Natural killer cell treated with Interleukin-12 subunit alpha and Interleukin-12 subunit beta and Interleukin-15 and Interleukin-18, amount 100 ng/mL, for 72 hours (primary cell): ENCODE measurements around the gene YPEL2. TPM values are rescaled to one million over a fixed set of nuclear protein-coding genes. Genes with fewer than 3 reads are reported as not detected.
A peak's percentile ranks its signal among the peaks of the same experiment; 100 is the strongest.
"Not testable (repeated sequence)": the region's sequence is repeated elsewhere in the genome, so short reads cannot be mapped to it uniquely, and the experiment has no call there.

Experiments used
- ATAC-seq, 2 donors: fragments of 150-1000 bp; cut with Tn5 transposase in 1 of 2; sonication (Bioruptor Pico), chemical (Tn5 transposase) in 1 of 2; 2 replicates each; pipeline ENCODE4 v1.10.0; 2021
- DNase-seq: peaks from one replicate; pipeline ENCODE4 v3.0.0; 2022; ENCODE audit warnings: low spot score
- H3K27ac Mint-ChIP-seq, 2 donors: 1 replicate in 1 of 2; 2 replicates in 1 of 2; pipeline ENCODE4 v1.8.0; 2022; ENCODE audit warnings: mixed read lengths in 2 of 2, mild to moderate bottlenecking in 1 of 2, moderate library complexity in 1 of 2
- H3K27me3 Mint-ChIP-seq, 2 donors: 1 replicate in 1 of 2; 2 replicates in 1 of 2; pipeline ENCODE4 v1.8.0; 2022; ENCODE audit warnings: mixed read lengths in 2 of 2
- H3K36me3 Mint-ChIP-seq: one replicate; pipeline ENCODE4 v1.8.0; 2022; ENCODE audit warnings: mixed read lengths
- H3K4me1 Mint-ChIP-seq, 2 donors: 1 replicate in 1 of 2; 2 replicates in 1 of 2; pipeline ENCODE4 v1.8.0; 2022; ENCODE audit warnings: low read depth in 2 of 2, mixed read lengths in 2 of 2, mild to moderate bottlenecking in 1 of 2
- H3K4me3 Mint-ChIP-seq: one replicate; pipeline ENCODE4 v1.8.0; 2022; ENCODE audit warnings: mixed read lengths
- H3K9me3 Mint-ChIP-seq: 2 replicates; pipeline ENCODE4 v1.8.0; 2022; ENCODE audit warnings: mixed read lengths
- total RNA-seq, 2 donors: library from RNA; stranded (reverse); gene quantifications; one replicate each; pipeline ENCODE4 v1.2.3, GENCODE V29; 2022

The YPEL2 gene
- total RNA-seq, 2 donors from 2014 or later, result 3.1 to 5.4 TPM

- DNase-seq, result no peak
- Mint-ChIP-seq H3K27me3 (no peaks in the 10 kb centered on the region), H3K4me1 (no peaks in the 10 kb centered on the region), H3K36me3 (no peaks in the 10 kb centered on the region), H3K4me3 (no peak overlapping the region), H3K9me3 (no peaks in the 10 kb centered on the region), H3K27ac (no peak overlapping the region)
- ATAC-seq, result no peak
Measured at GRCh38 chr17:59402760-59403159, 71.3 kb downstream of the YPEL2 start.

- Mint-ChIP-seq H3K4me3 (no peak overlapping the region), H3K36me3 (no peaks in the 10 kb centered on the region), H3K27me3 (no peaks in the 10 kb centered on the region), H3K27ac (no peak overlapping the region), H3K4me1 (no peaks in the 10 kb centered on the region), H3K9me3 (no peaks in the 10 kb centered on the region)
- no peak for ATAC-seq
- no peak for DNase-seq
Measured at GRCh38 chr17:59404471-59404870, 73.0 kb downstream of the YPEL2 start.

GRCh38 chr17:59405944-59406705 lies 74.7 kb downstream of the YPEL2 start:
- Mint-ChIP-seq H3K27me3 (no peaks in the 10 kb centered on the region), H3K9me3 (no peaks in the 10 kb centered on the region), H3K27ac (no peak overlapping the region), H3K36me3 (no peaks in the 10 kb centered on the region), H3K4me3 (no peak overlapping the region), H3K4me1 (no peaks in the 10 kb centered on the region)
- DNase-seq (no peak), ATAC-seq (no peak)

- Mint-ChIP-seq H3K4me1 (no peaks in the 10 kb centered on the region), H3K36me3 (no peaks in the 10 kb centered on the region), H3K4me3 (no peak overlapping the region), H3K9me3 (no peaks in the 10 kb centered on the region), H3K27me3 (no peaks in the 10 kb centered on the region), H3K27ac (no peak overlapping the region)
- DNase-seq (no peak), ATAC-seq (no peak)
Measured at GRCh38 chr17:59406808-59407381, 75.4 kb downstream of the YPEL2 start.

GRCh38 chr17:59409336-59410048 lies 78.0 kb downstream of the YPEL2 start:
- ATAC-seq, result no peak
- no peaks in the 10 kb centered on the region for H3K9me3 Mint-ChIP-seq
- DNase-seq, result no peak
- peaks cover 5 to 6% of the 10 kb centered on the region in 2 donors for H3K4me1 Mint-ChIP-seq
- H3K36me3 Mint-ChIP-seq, result no peaks in the 10 kb centered on the region
- no peak overlapping the region for H3K4me3 Mint-ChIP-seq
- no peak overlapping the region for H3K27ac Mint-ChIP-seq
- H3K27me3 Mint-ChIP-seq, result no peaks in the 10 kb centered on the region

- H3K36me3 Mint-ChIP-seq, result no peaks in the 10 kb centered on the region
- no peak overlapping the region for H3K27ac Mint-ChIP-seq
- DNase-seq (no peak), ATAC-seq (no peak)
- H3K27me3 Mint-ChIP-seq, result no peaks in the 10 kb centered on the region
- no peak overlapping the region for H3K4me3 Mint-ChIP-seq
- no peaks in the 10 kb centered on the region for H3K9me3 Mint-ChIP-seq
- peaks cover 6 to 7% of the 10 kb centered on the region in 2 donors for H3K4me1 Mint-ChIP-seq
Measured at GRCh38 chr17:59410049-59410437, 78.6 kb downstream of the YPEL2 start.

GRCh38 chr17:59412431-59412830 lies 81.0 kb downstream of the YPEL2 start:
- peaks cover 10 to 20% of the 10 kb centered on the region in 2 donors for H3K4me1 Mint-ChIP-seq
- H3K4me3 Mint-ChIP-seq, result peak overlapping the region; percentile 39
- not testable (repeated sequence) for ATAC-seq, H3K9me3 Mint-ChIP-seq, H3K36me3 Mint-ChIP-seq, H3K27me3 Mint-ChIP-seq, DNase-seq
- peak overlapping the region in 1 of 2 donors; percentile 37 for H3K27ac Mint-ChIP-seq

GRCh38 chr17:59413014-59413766 lies 81.7 kb downstream of the YPEL2 start:
- Mint-ChIP-seq H3K4me1 (peaks cover 10 to 20% of the 10 kb centered on the region in 2 donors), H3K27me3 (peaks cover 0 to 6% of the 10 kb centered on the region in 2 donors), H3K36me3 (no peaks in the 10 kb centered on the region), H3K9me3 (no peaks in the 10 kb centered on the region), H3K27ac (peak overlapping the region in 1 of 2 donors; percentile 37), H3K4me3 (peak overlapping the region; percentile 39)
- DNase-seq, result no peak
- peak; percentile 59 to 65 for ATAC-seq

GRCh38 chr17:59415397-59415796 lies 83.9 kb downstream of the YPEL2 start:
- Mint-ChIP-seq H3K4me3 (no peak overlapping the region), H3K27me3 (peaks cover 0 to 6% of the 10 kb centered on the region in 2 donors), H3K9me3 (no peaks in the 10 kb centered on the region), H3K4me1 (peaks cover 10 to 20% of the 10 kb centered on the region in 2 donors), H3K36me3 (no peaks in the 10 kb centered on the region), H3K27ac (no peak overlapping the region)
- ATAC-seq (no peak), DNase-seq (no peak)

GRCh38 chr17:59416184-59416583 lies 84.7 kb downstream of the YPEL2 start:
- Mint-ChIP-seq H3K36me3 (no peaks in the 10 kb centered on the region), H3K27me3 (peaks cover 0 to 6% of the 10 kb centered on the region in 2 donors), H3K9me3 (no peaks in the 10 kb centered on the region), H3K4me3 (peak overlapping the region; percentile 56), H3K27ac (peak overlapping the region in 1 of 2 donors; percentile 7), H3K4me1 (peaks cover 10 to 20% of the 10 kb centered on the region in 2 donors)
- no peak for DNase-seq
- ATAC-seq, result peak; percentile 64 to 78

- Mint-ChIP-seq H3K9me3 (no peaks in the 10 kb centered on the region), H3K36me3 (no peaks in the 10 kb centered on the region), H3K27ac (no peak overlapping the region), H3K27me3 (peaks cover 0 to 6% of the 10 kb centered on the region in 2 donors), H3K4me1 (peaks cover 10 to 20% of the 10 kb centered on the region in 2 donors), H3K4me3 (no peak overlapping the region)
- no peak for ATAC-seq
- no peak for DNase-seq
Measured at GRCh38 chr17:59417452-59417851, 86.0 kb downstream of the YPEL2 start.

GRCh38 chr17:59418732-59419166 lies 87.3 kb downstream of the YPEL2 start:
- H3K27me3 Mint-ChIP-seq, result peaks cover 0 to 6% of the 10 kb centered on the region in 2 donors
- ATAC-seq (no peak), DNase-seq (no peak)
- peaks cover 3 to 14% of the 10 kb centered on the region in 2 donors for H3K4me1 Mint-ChIP-seq
- H3K27ac Mint-ChIP-seq, result no peak overlapping the region
- no peaks in the 10 kb centered on the region for H3K9me3 Mint-ChIP-seq
- no peak overlapping the region for H3K4me3 Mint-ChIP-seq
- no peaks in the 10 kb centered on the region for H3K36me3 Mint-ChIP-seq

GRCh38 chr17:59420901-59421300 lies 89.4 kb downstream of the YPEL2 start:
- Mint-ChIP-seq H3K4me1 (peaks cover 3 to 5% of the 10 kb centered on the region in 2 donors), H3K9me3 (no peaks in the 10 kb centered on the region), H3K27ac (no peak overlapping the region), H3K27me3 (peaks cover 0 to 4% of the 10 kb centered on the region in 2 donors), H3K36me3 (no peaks in the 10 kb centered on the region), H3K4me3 (no peak overlapping the region)
- DNase-seq (no peak), ATAC-seq (no peak)
